ENCODE data around the gene KRABD2.

KRABD2 gene

DNA sequence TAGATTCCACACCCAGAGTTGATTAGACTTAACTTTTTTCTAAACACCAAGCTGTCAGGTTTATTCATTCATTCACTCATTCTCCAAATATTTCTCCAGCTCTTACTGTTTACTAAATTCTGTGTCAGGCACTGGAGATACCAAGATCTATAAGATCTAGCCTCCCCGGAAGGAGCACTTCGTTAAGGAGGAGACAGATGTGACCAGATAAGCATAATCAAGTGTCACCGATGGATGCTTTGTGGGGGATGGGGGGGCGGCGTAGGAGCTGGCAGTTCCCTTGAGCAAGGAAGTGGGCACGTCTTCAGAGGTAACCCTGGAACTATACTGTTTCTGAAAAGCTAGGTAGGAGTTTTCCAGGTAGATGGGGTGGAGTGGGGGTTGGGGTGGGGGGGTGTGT is 10.3 kb upstream of the KRABD2 start:
- Histone ChIP-seq H3K36me3 (ENCODE audit: control insufficient read depth, insufficient read depth, low read length) (no peaks in the 10 kb centered on the region), H3K27ac (ENCODE audit: low read length) (no peak overlapping the region), H3K9me3 (ENCODE audit: control insufficient read depth, insufficient read depth, low read length) (no peaks in the 10 kb centered on the region), H3K4me1 (ENCODE audit: control insufficient read depth, insufficient read depth, low read length) (peaks cover 43% of the 10 kb centered on the region), H3K27me3 (ENCODE audit: control insufficient read depth, insufficient read depth, low read length) (no peaks in the 10 kb centered on the region), H3K4me3 (ENCODE audit: low read length) (no peak overlapping the region)
- DNase-seq, result no peak
- Mint-ChIP-seq H3K27me3 (ENCODE audit: low read depth in 2 of 2) (peaks cover 0 to 4% of the 10 kb centered on the region in 2 donors), H3K4me1 (peaks cover 46 to 58% of the 10 kb centered on the region in 2 donors), H3K4me3 (peak overlapping the region; percentile 52), H3K36me3 (peaks cover 5% of the 10 kb centered on the region), H3K27ac (peak overlapping the region in 1 of 2 donors; percentile 53), H3K9me3 (no peaks in the 10 kb centered on the region)
- intact Hi-C loops (cut with micrococcal nuclease), result loop anchor here (10.0 kb wide), 1 partner anchor 358 kb away; the partner anchor contains the start of gene CCDC42
- WGBS (ENCODE audit: insufficient coverage), result 92% methylated on average over 6 of the region's 6 CpGs
- no peak for TF ChIP-seq CTCF (IDR thresholded peaks at IDR 0.05)
- no peak for ATAC-seq

GRCh38 chr17:8384801-8385378 is 8.4 kb upstream of the KRABD2 start:
- Mint-ChIP-seq H3K27me3 (ENCODE audit: low read depth in 2 of 2) (peaks cover 0 to 4% of the 10 kb centered on the region in 2 donors), H3K27ac (peak overlapping the region in 1 of 2 donors; percentile 89), H3K4me3 (peak overlapping the region; percentile 99), H3K4me1 (peaks cover 58 to 69% of the 10 kb centered on the region in 2 donors), H3K9me3 (no peaks in the 10 kb centered on the region), H3K36me3 (peaks cover 5% of the 10 kb centered on the region)
- intact Hi-C loops (cut with micrococcal nuclease), result loop anchor here (5.0 to 10.0 kb wide), 2 partner anchors 52 to 360 kb away; partner anchors contain the start of genes CCDC42 and NDEL1
- peaks cover 17% of the 10 kb centered on the region for H3K36me3 ChIP-seq (ENCODE audit: control insufficient read depth, insufficient read depth, low read length)
- H3K9me3 ChIP-seq (ENCODE audit: control insufficient read depth, insufficient read depth, low read length), result no peaks in the 10 kb centered on the region
- 91% methylated on average over 12 of the region's 12 CpGs for WGBS (ENCODE audit: insufficient coverage)
- DNase-seq, result no peak
- peaks cover 54% of the 10 kb centered on the region for H3K4me1 ChIP-seq (ENCODE audit: control insufficient read depth, insufficient read depth, low read length)
- no peak for TF ChIP-seq CTCF (IDR thresholded peaks at IDR 0.05)
- H3K4me3 ChIP-seq (ENCODE audit: low read length), result no peak overlapping the region
- H3K27me3 ChIP-seq (ENCODE audit: control insufficient read depth, insufficient read depth, low read length), result no peaks in the 10 kb centered on the region
- no peak for ATAC-seq
- no peak overlapping the region for H3K27ac ChIP-seq (ENCODE audit: low read length)

DNA sequence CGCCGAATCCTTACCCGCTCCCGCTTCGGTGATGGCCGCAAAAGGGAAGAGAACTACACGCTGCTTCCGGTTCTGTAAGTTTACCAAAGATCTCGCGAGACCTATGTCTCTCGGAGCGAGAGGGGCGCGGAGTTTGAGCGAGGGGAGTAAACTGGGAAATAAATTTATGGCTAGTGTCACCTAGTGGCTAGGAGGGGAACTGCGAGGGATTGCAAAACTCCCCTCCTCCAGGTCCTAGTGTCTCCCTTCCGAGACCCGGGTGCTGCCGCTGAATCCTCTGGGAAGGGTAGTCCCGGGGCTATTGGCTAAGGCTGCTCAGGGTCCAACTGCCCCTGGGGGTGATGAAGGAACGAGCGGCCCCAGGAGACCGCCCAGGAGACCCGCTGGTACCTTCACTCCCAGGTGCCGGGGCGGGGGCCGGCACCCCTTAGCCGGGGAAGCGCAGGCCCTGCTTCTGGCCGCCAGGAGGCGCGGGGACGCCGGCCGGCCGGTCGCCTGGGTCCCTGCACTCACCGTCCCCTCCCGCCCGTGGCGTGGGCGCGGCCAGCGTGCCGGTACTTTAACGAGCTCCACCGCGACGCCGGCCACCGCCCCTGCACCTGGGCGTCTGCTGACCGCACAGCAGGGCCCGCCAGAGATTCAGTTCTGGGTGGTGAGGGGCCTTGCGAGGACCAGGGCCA is 6.8 kb upstream of the KRABD2 start, which contains the start of gene RPL26:
RPL26 (minus strand) TSS at position 51 of the 680 bp plus-strand sequence. CDS start 883 bp downstream, outside the sequence.
- ATAC-seq, result peak; percentile 85 to 97 (median 89)
- peak within 1 kb of the TSS; percentile 56 for H3K4me3 ChIP-seq (ENCODE audit: low read length)
- peak within 1 kb of the TSS; percentile 68 for H3K27ac ChIP-seq (ENCODE audit: low read length)
- H3K9me3 Mint-ChIP-seq, result no peaks in the 10 kb centered on the region
- peaks cover 0 to 4% of the 10 kb centered on the region in 2 donors for H3K27me3 Mint-ChIP-seq (ENCODE audit: low read depth in 2 of 2)
- peak; percentile 99 for TF ChIP-seq CTCF (IDR thresholded peaks at IDR 0.05)
- H3K4me3 Mint-ChIP-seq, result peak within 1 kb of the TSS; percentile 99
- DNase-seq, result peak; percentile 92 to 98
- H3K9me3 ChIP-seq (ENCODE audit: control insufficient read depth, insufficient read depth, low read length), result no peaks in the 10 kb centered on the region
- H3K4me1 Mint-ChIP-seq, result peaks cover 56 to 64% of the 10 kb centered on the region in 2 donors
- intact Hi-C loops (cut with micrococcal nuclease), result loop anchor here (5.0 to 10.0 kb wide), 2 partner anchors 54 to 362 kb away; partner anchors contain the start of genes CCDC42 and NDEL1
- H3K36me3 ChIP-seq (ENCODE audit: control insufficient read depth, insufficient read depth, low read length), result peaks cover 33% of the 10 kb centered on the region
- H3K27ac Mint-ChIP-seq, result peak within 1 kb of the TSS; percentile 89 to 98
- peaks cover 14% of the 10 kb centered on the region for H3K36me3 Mint-ChIP-seq
- no peaks in the 10 kb centered on the region for H3K27me3 ChIP-seq (ENCODE audit: control insufficient read depth, insufficient read depth, low read length)
- peaks cover 41% of the 10 kb centered on the region for H3K4me1 ChIP-seq (ENCODE audit: control insufficient read depth, insufficient read depth, low read length)
- WGBS (ENCODE audit: insufficient coverage), result under 1% methylated on average over 55 of the region's 55 CpGs
